ENCODE results near the gene CEP170.

CEP170 gene

DNA sequence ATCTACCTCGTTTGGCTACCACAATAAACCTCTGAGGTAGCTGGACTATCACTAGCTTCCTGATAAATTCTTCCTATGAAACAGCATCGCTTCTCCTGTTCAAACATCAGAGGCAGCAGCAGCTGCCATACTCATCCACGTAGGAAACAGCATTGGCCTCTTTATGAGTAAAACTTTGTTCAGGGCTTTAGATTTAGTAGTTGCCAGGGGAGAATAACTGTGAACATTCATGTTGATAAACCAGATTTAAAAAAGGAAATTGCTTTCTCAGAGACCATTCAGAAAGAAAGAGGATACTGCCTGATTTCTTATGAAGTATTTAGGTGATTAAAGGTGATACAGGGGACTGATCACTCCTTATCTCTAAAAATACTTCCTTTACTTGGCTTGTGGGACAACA lies 7.2 kb downstream of the CEP170 start:
- no peak overlapping the region for H2AFZ ChIP-seq (ENCODE audit: low read length)
- TF ChIP-seq CTCF (IDR thresholded peaks at IDR 0.05; ENCODE audit: low read length) (no peak), EZH2 (IDR thresholded peaks at IDR 0.05; ENCODE audit: borderline replicate concordance, low read length) (no peak)
- peaks cover 41% of the 10 kb centered on the region for H3K4me1 ChIP-seq (ENCODE audit: insufficient read depth, low read length, severe bottlenecking)
- no peak overlapping the region for H3K4me3 ChIP-seq (ENCODE audit: low read depth, low read length, poor library complexity, severe bottlenecking)
- H3F3A ChIP-seq (ENCODE audit: insufficient read depth, low read length): no peaks in the 10 kb centered on the region
- no peak overlapping the region for H3K4me2 ChIP-seq (ENCODE audit: low read length)
- peaks cover 2% of the 10 kb centered on the region; the same call in 1 of the 2 replicates for H3K36me3 ChIP-seq (ENCODE audit: insufficient read depth, low read length)
- no peaks in the 10 kb centered on the region for H3K9me2 ChIP-seq (ENCODE audit: low read depth, low read length)
- H4K20me1 ChIP-seq (ENCODE audit: insufficient read depth, low read length): no peaks in the 10 kb centered on the region; the same call in 1 of the 2 replicates
- H3K79me2 ChIP-seq (ENCODE audit: insufficient read depth, low read length): peaks cover 88% of the 10 kb centered on the region
- 0 out of 2 replicates have a peak, but pooled peaks cover 2% of the 10 kb centered on the region for H3K9me3 ChIP-seq (ENCODE audit: low read length)
- H3K27ac ChIP-seq (ENCODE audit: low read depth, low read length, poor library complexity, severe bottlenecking): no peak overlapping the region
- no peak overlapping the region for H3K9ac ChIP-seq (ENCODE audit: low read length)
- H3K27me3 ChIP-seq (ENCODE audit: insufficient read depth, low read length): no peaks in the 10 kb centered on the region

GRCh38 chr1:243246916-243247315 lies 8.2 kb downstream of the CEP170 start:
- no peaks in the 10 kb centered on the region; the same call in 1 of the 2 replicates for H4K20me1 ChIP-seq (ENCODE audit: insufficient read depth, low read length)
- peaks cover 7% of the 10 kb centered on the region; the same call in 1 of the 2 replicates for H3K36me3 ChIP-seq (ENCODE audit: insufficient read depth, low read length)
- H3K9ac ChIP-seq (ENCODE audit: low read length): no peak overlapping the region
- no peak overlapping the region for H2AFZ ChIP-seq (ENCODE audit: low read length)
- H3K4me2 ChIP-seq (ENCODE audit: low read length): no peak overlapping the region
- H3K9me3 ChIP-seq (ENCODE audit: low read length): 0 out of 2 replicates have a peak, but pooled peaks cover 2% of the 10 kb centered on the region
- H3F3A ChIP-seq (ENCODE audit: insufficient read depth, low read length): no peaks in the 10 kb centered on the region
- H3K4me1 ChIP-seq (ENCODE audit: insufficient read depth, low read length, severe bottlenecking): peaks cover 31% of the 10 kb centered on the region
- TF ChIP-seq EZH2 (IDR thresholded peaks at IDR 0.05; ENCODE audit: borderline replicate concordance, low read length) (no peak), CTCF (IDR thresholded peaks at IDR 0.05; ENCODE audit: low read length) (no peak)
- H3K79me2 ChIP-seq (ENCODE audit: insufficient read depth, low read length): peaks cover 80% of the 10 kb centered on the region
- H3K27ac ChIP-seq (ENCODE audit: low read depth, low read length, poor library complexity, severe bottlenecking): no peak overlapping the region
- no peak overlapping the region for H3K4me3 ChIP-seq (ENCODE audit: low read depth, low read length, poor library complexity, severe bottlenecking)
- no peaks in the 10 kb centered on the region for H3K27me3 ChIP-seq (ENCODE audit: insufficient read depth, low read length)
- H3K9me2 ChIP-seq (ENCODE audit: low read depth, low read length): no peaks in the 10 kb centered on the region

DNA sequence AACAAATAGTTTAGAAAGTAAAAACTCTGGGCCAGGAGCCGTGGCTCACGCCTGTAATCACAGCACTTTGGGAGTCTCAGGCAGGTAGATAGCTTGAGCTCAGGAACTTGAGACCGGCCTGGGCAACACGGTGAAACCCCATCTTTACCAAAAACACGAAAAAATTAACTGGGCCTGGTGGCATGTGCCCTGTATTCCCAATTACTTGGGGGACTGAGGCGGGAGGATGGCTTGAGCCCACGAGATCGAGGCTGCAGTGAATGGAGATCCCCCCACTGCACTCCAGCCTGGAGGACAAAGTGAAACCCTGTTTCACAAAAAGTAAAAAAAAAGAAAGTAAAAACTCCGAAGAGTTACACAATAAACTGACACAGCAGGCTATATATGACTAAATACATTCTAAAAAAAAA lies 10.6 kb downstream of the CEP170 start:
- H3K9ac ChIP-seq (ENCODE audit: low read length): peak overlapping the region; percentile 28; the same call in 1 of the 2 replicates
- no peak overlapping the region for H3K27ac ChIP-seq (ENCODE audit: low read depth, low read length, poor library complexity, severe bottlenecking)
- H3K4me3 ChIP-seq (ENCODE audit: low read depth, low read length, poor library complexity, severe bottlenecking): peak overlapping the region; percentile 28
- H3K4me2 ChIP-seq (ENCODE audit: low read length): peak overlapping the region; percentile 60
- H3K79me2 ChIP-seq (ENCODE audit: insufficient read depth, low read length): peaks cover 74% of the 10 kb centered on the region
- peaks cover 2% of the 10 kb centered on the region; the same call in 1 of the 2 replicates for H3K9me3 ChIP-seq (ENCODE audit: low read length)
- no peaks in the 10 kb centered on the region for H3K27me3 ChIP-seq (ENCODE audit: insufficient read depth, low read length)
- H3K36me3 ChIP-seq (ENCODE audit: insufficient read depth, low read length): peaks cover 19% of the 10 kb centered on the region
- H3K9me2 ChIP-seq (ENCODE audit: low read depth, low read length): no peaks in the 10 kb centered on the region
- H2AFZ ChIP-seq (ENCODE audit: low read length): no peak overlapping the region
- H4K20me1 ChIP-seq (ENCODE audit: insufficient read depth, low read length): no peaks in the 10 kb centered on the region
- no peaks in the 10 kb centered on the region for H3F3A ChIP-seq (ENCODE audit: insufficient read depth, low read length)
- H3K4me1 ChIP-seq (ENCODE audit: insufficient read depth, low read length, severe bottlenecking): peaks cover 19% of the 10 kb centered on the region
- TF ChIP-seq EZH2 (IDR thresholded peaks at IDR 0.05; ENCODE audit: borderline replicate concordance, low read length) (no peak), CTCF (IDR thresholded peaks at IDR 0.05; ENCODE audit: low read length) (no peak)
